NK-92 treated with Interleukin-12 subunit alpha and Interleukin-12 subunit beta, amount 100 ng/mL, for 24 hours (cell line): ENCODE measurements around the gene MAML3.

Source experiments
- DNase-seq: peaks from one replicate; lab custom pipeline; 2025; lab: John Stamatoyannopoulos, UW

MAML3 gene

DNA sequence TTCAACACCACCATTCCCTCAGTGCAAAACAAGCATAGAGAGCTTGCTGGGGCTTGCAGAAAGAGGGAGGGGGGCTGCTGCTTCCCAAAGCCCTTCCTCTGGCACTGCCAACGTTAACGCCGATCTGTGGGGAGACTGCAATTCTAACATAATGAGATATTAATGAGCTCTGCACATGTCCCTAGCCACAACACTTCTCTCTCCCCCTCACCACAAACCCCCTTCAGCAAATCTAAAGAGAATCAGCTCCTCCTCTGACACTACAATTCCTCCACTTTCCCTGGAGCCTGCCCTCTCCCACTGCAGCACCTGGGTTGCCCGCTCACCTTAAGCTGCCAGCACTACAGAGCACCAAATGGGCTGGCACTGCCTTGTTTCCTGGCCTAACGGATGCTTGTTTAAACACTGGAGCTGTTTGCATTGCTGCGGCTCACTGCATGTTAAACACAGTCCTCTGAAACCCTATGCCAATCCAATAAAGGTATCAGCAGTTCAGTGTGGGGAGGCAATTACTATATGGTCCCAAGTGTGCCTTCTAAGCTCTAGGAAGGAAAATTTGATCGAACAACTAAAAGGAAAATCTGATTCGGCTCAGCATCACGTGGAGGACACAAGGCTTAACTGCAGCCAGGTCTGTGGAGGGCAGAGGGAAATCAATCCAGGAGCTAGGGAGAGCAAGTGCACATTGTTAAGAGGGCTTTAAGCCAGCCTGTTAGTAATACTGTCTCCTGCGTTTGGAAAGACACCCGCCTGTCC is 232.4 kb downstream of the MAML3 start:
- DNase-seq, result no peak

GRCh38 chr4:139920486-139921002 is 233.4 kb downstream of the MAML3 start:
- DNase-seq, result no peak

GRCh38 chr4:139919521-139919920 is 234.5 kb downstream of the MAML3 start:
- no peak for DNase-seq

GRCh38 chr4:139919004-139919403 is 235.0 kb downstream of the MAML3 start:
- DNase-seq, result no peak

DNA sequence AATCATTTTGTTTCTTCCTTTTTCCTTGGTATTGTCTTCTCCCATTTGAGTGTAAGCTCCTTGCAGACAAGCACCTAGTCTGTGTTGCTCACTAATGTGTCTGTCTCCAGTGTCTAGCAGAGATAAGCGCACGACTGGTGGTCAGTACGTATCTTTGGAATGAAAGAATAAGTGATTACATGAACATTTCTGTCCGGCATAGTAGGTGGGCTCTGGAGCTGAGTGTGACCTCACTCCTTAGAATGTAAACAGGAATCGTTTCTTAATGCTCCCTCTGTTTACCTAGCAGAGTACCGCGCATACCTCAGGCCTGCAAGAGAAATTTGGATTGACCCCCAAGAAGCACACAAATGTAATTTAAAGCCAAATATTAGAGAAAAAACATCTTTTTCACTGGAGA is 235.4 kb downstream of the MAML3 start:
- no peak for DNase-seq

GRCh38 chr4:139917896-139918295 is 236.1 kb downstream of the MAML3 start:
- no peak for DNase-seq

DNA sequence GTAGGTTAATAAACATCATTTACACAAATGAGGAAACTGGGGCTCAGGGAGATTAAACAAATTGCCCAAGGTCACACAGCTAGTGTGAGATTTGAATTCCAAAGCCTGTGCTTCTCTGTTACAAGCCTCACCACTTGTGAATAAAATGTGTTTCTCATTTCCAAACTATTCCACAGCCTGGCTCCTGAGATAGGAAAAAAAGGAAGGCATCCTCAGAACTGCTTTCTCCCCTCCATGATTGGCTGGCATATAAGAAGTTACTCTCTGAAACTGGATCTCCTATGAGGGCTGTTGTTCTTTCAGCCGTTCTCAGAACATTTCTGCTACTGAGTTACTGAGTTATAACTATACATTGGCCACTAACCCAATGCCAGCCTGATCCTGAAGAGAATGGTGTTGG is 237.9 kb downstream of the MAML3 start:
- DNase-seq, result no peak

DNA sequence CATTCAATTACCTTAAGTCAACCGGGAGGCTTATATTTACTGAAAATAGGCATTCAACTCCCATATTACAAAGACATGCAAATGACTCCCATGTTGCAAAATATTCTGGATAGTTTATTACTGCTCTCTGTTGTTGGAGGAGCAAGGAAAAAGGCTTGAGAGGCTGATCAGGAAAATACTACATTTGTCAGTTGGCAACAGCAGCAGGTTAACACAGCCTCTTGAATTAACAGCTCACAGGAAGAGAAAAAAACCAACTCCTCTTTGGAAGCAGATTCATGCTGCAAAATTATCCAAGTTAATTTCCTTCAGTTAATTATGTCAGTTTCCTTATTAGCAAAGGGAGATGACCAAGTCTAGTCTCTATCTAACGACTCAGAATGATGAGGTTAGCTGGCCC is 238.9 kb downstream of the MAML3 start:
- DNase-seq, result no peak

- no peak for DNase-seq
Observed at GRCh38 chr4:139913995-139914598, 239.9 kb downstream of the MAML3 start.

DNA sequence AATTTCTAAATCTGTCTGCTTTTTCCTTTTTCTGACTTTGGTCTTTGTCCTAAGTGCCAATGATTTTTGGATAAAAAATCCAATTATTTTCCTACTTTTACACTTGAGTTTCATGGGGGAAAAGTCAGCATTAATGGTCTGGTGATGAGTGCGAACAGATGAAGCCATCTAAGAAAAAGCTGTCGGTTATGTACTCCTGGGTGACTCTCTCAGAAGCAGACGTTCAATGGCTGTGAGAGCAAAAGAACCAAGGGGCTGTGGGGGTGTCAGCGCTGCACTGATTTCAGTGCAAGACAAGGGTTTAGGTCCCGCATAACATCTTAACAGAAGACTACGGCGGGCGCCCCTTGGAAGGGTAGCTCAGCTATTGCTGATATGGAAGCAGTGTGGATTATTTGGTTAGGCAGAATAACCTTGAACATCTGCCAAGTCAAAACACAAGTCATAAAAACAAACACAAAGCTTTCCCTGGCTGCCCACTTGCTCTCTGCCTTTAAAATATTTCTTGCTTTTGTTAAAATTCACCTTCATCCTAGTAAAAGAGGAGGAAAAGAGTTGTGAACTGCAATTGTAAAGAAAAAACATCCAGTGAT is 240.5 kb downstream of the MAML3 start:
- DNase-seq, result no peak

DNA sequence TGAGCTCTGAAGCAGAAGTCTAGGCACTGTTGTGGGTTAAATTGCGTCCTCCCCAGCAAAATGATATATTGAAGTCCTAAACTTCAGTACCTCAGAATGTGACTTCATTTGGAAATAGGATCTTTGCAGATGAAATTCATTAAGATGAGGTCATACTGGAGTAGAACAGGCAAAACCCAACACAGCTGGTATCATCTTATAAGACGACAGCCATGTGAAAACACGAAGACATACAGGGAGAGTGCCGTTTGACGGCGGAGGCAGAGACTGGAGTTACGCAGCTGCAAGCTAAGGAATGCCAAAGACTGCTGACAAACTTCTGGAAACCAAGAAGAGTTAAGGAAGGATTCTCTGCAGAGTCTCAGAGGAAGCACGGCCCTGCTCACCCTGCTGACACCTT is 241.5 kb downstream of the MAML3 start:
- DNase-seq, result no peak

- peak; percentile 13 for DNase-seq
Observed at GRCh38 chr4:139910106-139910505, 243.9 kb downstream of the MAML3 start.

GRCh38 chr4:139908636-139909437 is 245.1 kb downstream of the MAML3 start:
- no peak for DNase-seq

GRCh38 chr4:139907001-139907809 is 246.8 kb downstream of the MAML3 start:
- no peak for DNase-seq

GRCh38 chr4:139905489-139905888 is 248.5 kb downstream of the MAML3 start:
- DNase-seq, result no peak

DNA sequence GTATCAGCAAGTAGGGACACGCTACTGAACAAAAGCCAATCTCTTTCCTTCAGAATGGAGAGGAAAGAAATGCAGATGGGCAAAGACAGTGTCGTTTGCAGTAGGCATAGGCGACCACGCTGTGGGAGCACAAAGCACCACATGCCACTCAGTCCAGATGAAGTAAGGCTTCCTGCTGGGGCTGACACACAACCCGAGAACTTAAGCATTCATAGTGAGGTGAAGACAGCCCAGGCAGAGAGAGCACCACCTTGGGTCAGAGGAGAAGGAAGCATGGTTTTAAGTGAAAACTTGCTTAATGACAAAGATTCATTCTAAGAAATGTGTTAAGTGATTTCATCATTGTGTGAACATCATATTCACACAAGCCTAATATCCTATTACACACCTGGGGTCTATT is 249.6 kb downstream of the MAML3 start:
- DNase-seq, result peak; percentile 54

DNA sequence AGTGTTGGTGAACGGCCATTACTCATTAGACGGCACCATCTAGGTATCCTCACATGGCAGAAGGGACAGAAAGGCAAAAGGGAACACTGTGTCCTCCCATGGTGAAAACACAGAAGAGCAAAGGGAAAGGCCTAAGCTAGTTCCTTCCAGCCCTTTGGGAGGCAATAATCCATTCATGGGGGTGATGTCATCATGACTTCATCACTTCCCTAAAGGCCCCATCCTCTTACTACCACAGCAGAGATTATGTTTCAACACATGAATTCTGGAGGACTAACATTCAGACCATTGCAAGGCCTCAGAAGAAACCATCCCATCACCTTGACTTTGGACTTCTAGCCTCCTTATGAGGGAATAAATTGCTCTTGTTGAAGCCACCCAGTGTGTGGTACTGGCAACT is 250.1 kb downstream of the MAML3 start:
- DNase-seq, result no peak

DNA sequence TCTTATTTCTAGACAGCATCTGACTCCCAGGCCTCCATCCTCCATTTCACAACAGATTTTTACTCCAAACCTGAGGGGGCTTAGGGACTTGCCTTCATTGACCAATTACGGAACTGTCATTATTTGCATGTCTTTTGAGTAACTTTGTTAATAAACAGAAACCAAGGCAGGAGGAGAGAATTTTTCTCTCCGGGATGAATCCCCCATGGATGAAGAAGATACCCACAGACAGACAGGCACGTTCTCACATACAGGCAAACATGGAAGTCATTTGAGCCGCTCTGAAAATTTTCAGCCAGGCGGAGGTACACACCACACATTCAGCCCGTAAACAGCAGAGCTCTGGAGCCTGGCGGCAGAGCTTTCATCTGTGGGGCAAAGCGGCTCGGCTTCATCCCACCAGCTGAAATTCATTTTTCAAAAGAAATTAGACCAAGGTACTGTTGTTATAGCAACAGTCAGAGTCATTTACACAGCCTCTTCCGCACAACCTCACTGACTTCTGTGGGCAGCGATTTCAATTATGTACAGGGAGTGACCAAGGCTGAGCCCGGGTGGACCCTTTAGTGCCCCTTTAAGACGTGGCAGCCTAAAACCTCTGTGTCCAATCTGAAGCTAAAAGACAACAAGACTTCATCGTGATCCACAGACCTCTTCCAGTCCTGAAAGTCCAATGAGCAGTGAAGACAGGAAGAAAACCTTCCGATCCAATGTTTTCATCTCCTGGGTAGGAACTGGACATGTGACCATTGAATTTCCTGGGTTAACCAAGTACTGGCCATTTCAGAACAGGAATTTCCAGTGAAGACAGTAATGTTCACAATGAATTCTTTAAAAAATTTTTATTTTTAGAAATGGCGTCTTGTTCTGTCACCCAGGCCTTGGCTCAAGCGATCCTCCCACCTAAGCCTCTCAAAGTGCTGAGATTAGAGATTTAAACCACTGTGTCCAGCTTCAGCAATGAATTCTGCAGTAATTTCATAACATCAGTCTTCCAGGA is 251.4 kb downstream of the MAML3 start:
- DNase-seq, result no peak

DNA sequence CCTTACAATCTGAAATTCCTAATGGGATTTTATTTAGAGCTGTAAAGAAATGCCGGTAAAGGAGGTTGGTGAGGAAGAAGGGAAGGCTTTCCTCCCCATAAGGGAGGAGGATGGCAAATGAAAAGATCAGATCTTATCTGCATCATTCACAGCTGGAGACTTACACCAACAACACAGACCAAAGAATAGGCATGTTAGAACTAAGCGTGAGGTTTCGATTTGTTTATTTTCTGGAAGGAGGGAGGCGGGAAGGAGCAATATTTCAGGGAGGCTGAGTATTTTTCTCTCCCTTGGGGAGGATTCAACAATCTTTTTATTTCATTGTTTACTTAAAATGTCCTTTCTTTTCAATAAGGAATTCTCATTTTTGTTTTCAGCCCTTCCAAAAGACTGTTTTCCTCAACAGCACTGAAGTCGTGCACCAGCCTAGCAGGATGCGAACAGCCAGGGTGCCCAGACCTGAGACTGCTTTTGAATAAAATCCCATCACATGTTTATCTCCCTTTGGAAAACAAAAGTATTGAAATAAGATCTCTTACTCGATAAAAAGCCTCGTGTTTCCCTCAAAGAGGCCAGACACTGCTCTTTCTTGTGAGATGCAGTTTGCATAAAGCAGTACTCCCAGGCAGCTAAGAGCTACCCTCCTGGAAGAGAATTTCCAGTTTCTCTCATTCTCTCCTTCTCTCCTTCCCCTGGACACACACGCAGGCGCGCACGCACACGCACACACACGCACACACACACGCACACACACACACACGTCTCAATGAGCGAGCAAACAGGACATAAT is 252.3 kb downstream of the MAML3 start:
- no peak for DNase-seq
